ENCODE data around the gene ADAMTS12. TPM values are rescaled to one million over a fixed set of nuclear protein-coding genes. Genes with fewer than 3 reads are reported as not detected.

The ADAMTS12 gene
- total RNA-seq, 1 experiment from 2014 or later = 0.05 TPM

- Histone ChIP-seq H3K9me2 (ENCODE audit: insufficient read depth) (no peaks in the 10 kb centered on the region), H3K4me2 (ENCODE audit: low read length) (no peak overlapping the region), H4K20me1 (ENCODE audit: insufficient read depth) (no peaks in the 10 kb centered on the region), H3K9ac (ENCODE audit: low read length) (no peak overlapping the region), H3K4me1 (ENCODE audit: control insufficient read depth in 1 of 2, insufficient read depth in 2 of 2, low read length in 2 of 2) (no peaks in the 10 kb centered on the region), H3K27ac (ENCODE audit: low read depth, low read length) (no peak overlapping the region), H3K27me3 (ENCODE audit: insufficient read depth, low read length) (peaks cover 43% of the 10 kb centered on the region), H3K9me3 (ENCODE audit: control insufficient read depth in 1 of 2, insufficient read depth in 1 of 2, low read depth in 1 of 2, low read length in 2 of 2) (no peaks in the 10 kb centered on the region), H3K36me3 (ENCODE audit: control insufficient read depth in 1 of 2, insufficient read depth in 2 of 2, low read length in 2 of 2) (no peaks in the 10 kb centered on the region), H3K79me2 (ENCODE audit: insufficient read depth, low read length) (no peaks in the 10 kb centered on the region), H2AFZ (ENCODE audit: low read depth, low read length, poor library complexity, severe bottlenecking) (no peak overlapping the region), H3K4me3 (replicated peaks in 1 of 2; ENCODE audit: low read depth in 1 of 2, low read length in 2 of 2) (no peak overlapping the region)
- CTCF ChIA-PET = no interaction called here
- RAD21 ChIA-PET (ENCODE audit: low non-redundant PET in 1 of 2, low total read pairs in 2 of 2, uncharacterized antibody in 2 of 2, unreplicated experiment in 2 of 2) = no interaction called here
- ATAC-seq (no peak), DNase-seq (ENCODE audit: low read depth, low spot score) (no peak)
- TF ChIP-seq CBX3 (IDR thresholded peaks at IDR 0.05; ENCODE audit: low read depth) = no peak
- TF ChIP-seq, protein P1, sequence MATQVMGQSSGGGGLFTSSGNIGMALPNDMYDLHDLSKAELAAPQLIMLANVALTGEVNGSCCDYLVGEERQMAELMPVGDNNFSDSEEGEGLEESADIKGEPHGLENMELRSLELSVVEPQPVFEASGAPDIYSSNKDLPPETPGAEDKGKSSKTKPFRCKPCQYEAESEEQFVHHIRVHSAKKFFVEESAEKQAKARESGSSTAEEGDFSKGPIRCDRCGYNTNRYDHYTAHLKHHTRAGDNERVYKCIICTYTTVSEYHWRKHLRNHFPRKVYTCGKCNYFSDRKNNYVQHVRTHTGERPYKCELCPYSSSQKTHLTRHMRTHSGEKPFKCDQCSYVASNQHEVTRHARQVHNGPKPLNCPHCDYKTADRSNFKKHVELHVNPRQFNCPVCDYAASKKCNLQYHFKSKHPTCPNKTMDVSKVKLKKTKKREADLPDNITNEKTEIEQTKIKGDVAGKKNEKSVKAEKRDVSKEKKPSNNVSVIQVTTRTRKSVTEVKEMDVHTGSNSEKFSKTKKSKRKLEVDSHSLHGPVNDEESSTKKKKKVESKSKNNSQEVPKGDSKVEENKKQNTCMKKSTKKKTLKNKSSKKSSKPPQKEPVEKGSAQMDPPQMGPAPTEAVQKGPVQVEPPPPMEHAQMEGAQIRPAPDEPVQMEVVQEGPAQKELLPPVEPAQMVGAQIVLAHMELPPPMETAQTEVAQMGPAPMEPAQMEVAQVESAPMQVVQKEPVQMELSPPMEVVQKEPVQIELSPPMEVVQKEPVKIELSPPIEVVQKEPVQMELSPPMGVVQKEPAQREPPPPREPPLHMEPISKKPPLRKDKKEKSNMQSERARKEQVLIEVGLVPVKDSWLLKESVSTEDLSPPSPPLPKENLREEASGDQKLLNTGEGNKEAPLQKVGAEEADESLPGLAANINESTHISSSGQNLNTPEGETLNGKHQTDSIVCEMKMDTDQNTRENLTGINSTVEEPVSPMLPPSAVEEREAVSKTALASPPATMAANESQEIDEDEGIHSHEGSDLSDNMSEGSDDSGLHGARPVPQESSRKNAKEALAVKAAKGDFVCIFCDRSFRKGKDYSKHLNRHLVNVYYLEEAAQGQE (IDR thresholded peaks at IDR 0.05; ENCODE audit: low read depth) = no peak
- no peak for TF ChIP-seq CTCF (IDR thresholded peaks at IDR 0.05 in 2 of 3, conservative IDR thresholded peaks at IDR 0.05 in 1 of 3; ENCODE audit: borderline replicate concordance in 1 of 3, insufficient read depth in 1 of 3, low read depth in 2 of 3, low read length in 2 of 3)
- TF ChIP-seq SIN3A (IDR thresholded peaks at IDR 0.05; ENCODE audit: low read depth) = no peak
- no peak for TF ChIP-seq RAD21 (IDR thresholded peaks at IDR 0.05; ENCODE audit: low read depth)
- TF ChIP-seq, protein P2, sequence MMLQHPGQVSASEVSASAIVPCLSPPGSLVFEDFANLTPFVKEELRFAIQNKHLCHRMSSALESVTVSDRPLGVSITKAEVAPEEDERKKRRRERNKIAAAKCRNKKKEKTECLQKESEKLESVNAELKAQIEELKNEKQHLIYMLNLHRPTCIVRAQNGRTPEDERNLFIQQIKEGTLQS (IDR thresholded peaks at IDR 0.05) = no peak
- intact Hi-C loops (cut with micrococcal nuclease) = no loop called here
- no TSS peak for BruUV-seq (replicated peaks)
- POLR2A ChIA-PET = no interaction called here
These were observed 136.6 kb downstream of the ADAMTS12 start for GRCh38 chr5:33755231-33755630.

All from HCT116 (cell line).